ENCODE results near the gene DNASE1L2.
"Not testable (repeated sequence)": the region's sequence is repeated elsewhere in the genome, so short reads cannot be mapped to it uniquely, and the experiment has no call there.

Gene DNASE1L2

GRCh38 chr16:2238150-2238837 lies 2.0 kb downstream of the DNASE1L2 start:
- DNase-seq = no peak

DNA sequence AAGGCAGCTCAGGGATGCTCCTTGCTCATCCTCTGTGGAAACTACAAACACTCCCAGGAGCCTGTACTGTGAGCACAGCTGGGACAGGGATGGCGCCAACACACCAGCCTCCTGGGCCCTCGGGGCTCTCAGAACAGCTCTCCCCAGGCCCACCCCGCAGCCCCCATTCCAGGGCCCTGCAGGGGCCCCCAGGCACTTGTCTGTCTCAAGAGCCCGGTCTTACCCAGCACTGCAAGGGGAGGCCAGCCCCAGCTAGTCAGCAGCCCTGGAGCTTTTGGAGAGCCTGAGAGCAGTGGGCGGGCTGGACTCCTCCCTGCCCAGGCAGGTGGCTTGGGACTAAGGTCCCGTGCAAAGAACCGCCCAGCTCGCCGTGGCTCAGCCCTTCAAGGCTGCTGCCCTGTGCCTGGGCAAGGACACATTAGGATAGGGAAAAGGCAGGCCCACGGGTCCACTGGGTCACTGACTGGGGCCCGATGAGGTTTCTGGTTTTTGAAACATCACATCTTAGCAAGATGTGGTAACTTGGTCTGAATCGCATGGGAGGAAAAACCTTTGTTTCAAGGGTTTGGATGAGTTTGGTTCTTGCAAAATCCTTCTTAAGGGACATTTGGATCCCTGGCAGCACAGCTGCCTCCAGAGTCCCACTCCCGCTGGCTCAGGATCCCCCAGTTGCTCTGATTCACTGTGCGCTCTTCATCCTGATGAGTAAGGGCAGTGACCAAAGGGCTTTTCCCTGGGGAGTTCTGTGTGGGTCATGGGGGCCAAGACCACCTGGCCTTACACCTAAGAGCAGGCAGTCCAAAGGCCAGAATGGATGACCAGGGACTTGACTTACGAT lies 2.8 kb downstream of the DNASE1L2 start:
- DNase-seq = no peak

DNA sequence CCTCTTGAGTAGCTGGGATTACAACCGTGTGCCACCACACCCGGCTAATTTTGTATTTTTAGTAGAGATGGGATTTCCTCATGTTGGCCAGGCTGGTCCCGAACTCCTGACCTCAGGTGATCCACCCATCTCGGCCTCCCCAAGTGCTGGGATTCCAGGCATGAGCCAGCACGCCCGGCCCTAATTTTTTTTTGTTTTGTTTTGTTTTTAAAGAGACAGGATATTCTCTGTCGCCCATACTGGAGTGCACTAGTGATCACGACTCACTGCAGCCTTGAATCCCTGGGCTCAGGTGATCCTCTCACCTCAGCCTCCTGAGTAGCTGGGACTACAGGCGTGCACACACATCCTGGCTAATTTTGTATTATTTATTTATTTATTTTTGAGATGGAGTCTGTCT lies 4.1 kb downstream of the DNASE1L2 start:
- DNase-seq = not testable (repeated sequence)

- peak in 4 of 58 donors; percentile 8 to 26 (median 19) for DNase-seq
Observed at GRCh38 chr16:2242598-2242997, 6.4 kb downstream of the DNASE1L2 start.

GRCh38 chr16:2243031-2243528 lies 6.8 kb downstream of the DNASE1L2 start:
- DNase-seq = no peak

DNA sequence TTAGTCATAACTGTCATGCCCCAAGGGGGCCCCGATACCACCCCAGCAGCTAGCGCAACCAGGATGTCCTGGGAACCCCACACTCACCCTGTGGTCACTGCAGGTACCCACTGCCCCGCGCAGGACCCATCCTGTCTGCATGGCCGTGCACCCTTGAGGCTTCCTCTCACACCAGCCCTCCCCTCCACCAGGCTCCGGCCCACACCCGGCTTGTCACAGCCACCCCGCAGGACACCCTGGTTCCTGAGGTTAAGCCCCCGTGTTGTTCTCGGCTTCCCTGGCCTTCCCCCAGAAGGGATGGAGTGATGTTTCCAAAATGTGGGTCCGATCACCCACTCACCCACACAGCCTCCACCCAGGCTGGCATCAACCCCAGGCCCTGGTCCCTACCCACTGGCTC lies 7.5 kb downstream of the DNASE1L2 start:
- no peak for DNase-seq

DNA sequence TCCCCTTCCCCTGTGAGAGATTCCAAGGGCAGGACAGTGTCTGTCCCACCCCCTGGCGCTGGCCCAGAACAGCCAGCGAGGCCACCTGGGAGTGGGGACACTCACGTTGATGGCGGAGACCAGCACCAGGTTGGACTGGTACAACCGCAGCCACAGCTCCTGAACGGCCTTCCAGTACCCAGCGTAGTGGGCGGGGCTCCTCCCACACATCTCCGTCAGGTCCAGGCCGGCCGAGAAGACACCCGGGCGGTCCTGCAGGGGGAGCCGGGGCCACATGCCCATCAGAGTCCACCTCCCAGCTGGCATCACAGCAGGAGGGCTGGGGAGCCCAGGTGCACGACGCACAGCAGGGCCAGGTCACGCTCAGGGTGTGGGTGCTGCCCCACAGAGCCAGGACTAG lies 8.1 kb downstream of the DNASE1L2 start:
- DNase-seq = no peak

- DNase-seq = no peak
Observed at GRCh38 chr16:2244926-2245795, 8.9 kb downstream of the DNASE1L2 start.

DNA sequence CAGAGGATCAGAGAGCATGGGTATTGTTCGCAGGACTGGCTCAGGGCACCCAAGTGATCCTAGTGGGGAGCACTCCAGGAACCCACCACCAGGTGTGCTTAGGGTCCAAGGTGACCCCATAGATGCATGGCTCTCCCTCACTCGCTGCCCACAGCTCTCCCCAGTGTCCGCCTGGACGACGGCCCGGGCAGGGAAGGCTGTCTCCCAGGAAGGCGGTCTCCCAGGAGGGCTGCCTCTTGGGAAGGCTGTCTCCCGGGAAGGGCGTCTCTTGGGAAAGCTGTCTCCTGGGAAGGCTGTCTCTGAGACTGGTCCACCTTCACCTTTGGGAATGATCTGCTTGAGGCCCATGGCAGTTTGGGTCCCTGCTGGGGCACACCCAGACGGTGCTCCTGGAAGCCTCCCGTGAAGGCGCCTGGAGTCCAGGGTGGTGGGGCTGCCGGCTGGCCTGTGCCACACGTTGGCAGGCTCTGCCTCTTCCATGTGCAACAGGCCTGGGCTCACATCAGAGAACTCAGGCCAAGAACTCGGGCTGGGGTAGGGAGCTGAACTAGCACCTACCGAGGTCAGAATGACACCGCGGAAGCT lies 10.1 kb downstream of the DNASE1L2 start:
- no peak for DNase-seq

- no peak for DNase-seq
Observed at GRCh38 chr16:2250652-2251295, 14.5 kb downstream of the DNASE1L2 start.

DNA sequence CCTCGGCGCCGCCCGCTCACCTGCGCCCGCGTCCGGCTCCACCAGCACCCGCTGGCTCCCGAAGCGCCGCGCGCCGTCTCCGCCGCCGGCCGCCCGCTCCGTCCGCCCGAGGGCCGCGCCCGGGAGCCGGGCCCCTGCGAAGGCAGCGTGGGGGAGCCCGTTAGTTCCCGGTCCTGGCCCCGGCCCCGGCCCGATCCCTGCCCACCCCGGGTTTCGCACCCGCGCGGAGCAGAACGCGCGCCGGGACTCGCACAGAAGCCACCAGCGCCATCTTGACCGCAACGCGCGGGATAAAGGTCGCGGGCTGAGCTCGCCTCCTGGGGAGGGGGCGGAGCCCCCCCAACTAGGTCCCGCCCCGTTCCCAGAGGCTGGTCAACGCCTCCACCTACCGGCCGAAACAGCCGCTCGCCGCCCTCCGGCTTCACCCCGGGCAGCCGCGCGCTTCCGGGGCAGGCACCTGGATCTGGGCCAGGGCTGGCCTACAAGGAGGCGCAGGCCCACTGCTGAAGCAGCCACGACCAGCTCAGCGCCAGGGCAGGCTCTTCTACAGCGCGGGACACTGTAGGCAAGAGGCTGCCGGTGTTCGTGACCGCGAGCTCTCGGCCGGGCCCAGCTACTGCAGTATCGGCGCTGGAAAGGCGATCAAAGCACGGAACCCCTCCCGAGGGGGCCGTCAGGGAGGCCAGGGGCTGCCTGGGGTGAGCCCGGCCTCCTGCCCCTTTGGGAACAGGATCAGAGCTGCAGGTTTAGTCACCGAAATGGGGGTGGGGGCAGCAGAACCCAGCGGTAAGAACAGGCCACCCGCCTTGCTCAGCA lies 15.3 kb downstream of the DNASE1L2 start, which contains the start of gene ECI1:
TSS of gene ECI1 (minus strand) at position 292 of the 816 bp plus-strand sequence. CDS start at position 271, 21 bp downstream.
- DNase-seq = peak; percentile 35 to 96 (median 88)

DNA sequence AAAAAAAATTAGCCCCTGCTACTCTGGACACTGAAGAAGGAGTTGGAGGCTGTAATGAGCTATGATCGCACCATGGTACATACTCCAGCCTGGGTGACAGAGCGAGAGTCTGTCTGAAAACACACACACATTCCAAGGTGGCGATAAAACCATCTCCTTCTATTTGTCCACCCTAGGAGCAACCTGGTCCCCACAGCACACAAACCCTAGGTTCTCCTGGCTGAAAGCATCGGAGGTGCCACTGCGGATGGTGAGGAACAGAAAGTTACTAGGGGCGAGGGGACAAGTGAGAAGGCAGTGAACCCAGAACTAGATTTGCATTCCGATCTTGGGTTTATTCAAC lies 16.5 kb downstream of the DNASE1L2 start:
- no peak for DNase-seq

- no peak for DNase-seq
Observed at GRCh38 chr16:2253293-2253692, 17.0 kb downstream of the DNASE1L2 start.

GRCh38 chr16:2256531-2257140 lies 20.4 kb downstream of the DNASE1L2 start:
- peak in 8 of 58 donors; percentile 9 to 67 (median 22) for DNase-seq

DNA sequence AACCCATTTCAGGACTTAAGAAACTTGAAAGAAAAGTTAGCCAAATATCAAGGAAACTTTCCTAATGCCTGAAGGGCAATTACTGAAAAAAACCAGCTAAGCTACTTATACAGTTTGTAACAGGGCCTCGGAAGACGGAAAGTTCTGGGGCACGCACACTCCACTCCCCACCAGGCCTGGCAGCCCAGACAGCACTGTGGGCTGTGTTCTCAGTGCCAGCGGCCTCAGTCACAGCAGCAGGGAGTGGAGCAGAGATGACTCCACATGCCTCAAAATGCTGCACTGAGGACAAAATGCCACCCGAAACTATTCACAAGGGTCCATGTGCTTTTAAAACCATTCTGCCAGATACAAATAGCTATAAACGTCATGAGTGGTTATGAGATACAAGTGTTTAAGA lies 21.5 kb downstream of the DNASE1L2 start:
- DNase-seq = peak in 3 of 58 donors; percentile 23 to 24 (median 23)

GRCh38 chr16:2258530-2258929 lies 22.3 kb downstream of the DNASE1L2 start:
- DNase-seq = not testable (repeated sequence)

GRCh38 chr16:2260250-2260649 lies 24.0 kb downstream of the DNASE1L2 start:
- no peak for DNase-seq

DNA sequence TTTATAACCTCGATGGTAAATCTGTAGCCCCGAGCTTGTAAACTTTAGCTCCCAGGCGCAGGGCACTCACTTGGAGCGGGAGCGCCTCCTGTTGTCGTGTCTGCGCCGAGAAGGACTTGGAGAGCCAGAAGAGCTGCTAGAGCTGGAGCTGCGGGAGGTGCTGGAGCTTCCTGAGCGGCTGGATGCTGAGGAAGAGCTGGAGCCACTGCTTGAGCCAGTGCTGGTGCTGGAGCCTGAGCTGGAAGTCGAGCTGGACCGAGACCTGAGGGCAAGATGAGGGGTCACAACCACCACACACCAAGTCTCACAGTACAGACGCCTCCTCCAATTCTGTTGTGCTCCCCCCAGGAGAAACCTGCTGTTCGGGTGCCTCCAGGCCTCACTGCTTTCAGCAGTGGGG lies 26.8 kb downstream of the DNASE1L2 start:
- DNase-seq = not testable (repeated sequence)

- not testable (repeated sequence) for DNase-seq
Observed at GRCh38 chr16:2266887-2267286, 30.6 kb downstream of the DNASE1L2 start.

Measured in anterior cingulate cortex (tissue), 58 donors.